GM18873 (cell line): Measurements from ENCODE around the gene ABHD3.
"Not testable (repeated sequence)": the region's sequence is repeated elsewhere in the genome, so short reads cannot be mapped to it uniquely, and the experiment has no call there.

ENCODE experiments used
- ATAC-seq: cut with Tn5 transposase; IDR thresholded peaks from one replicate; pipeline ENCODE4 v1.9.1; 2021; ENCODE audit warnings: mild to moderate bottlenecking, moderate library complexity, moderate number of reproducible peaks; ENCODE audit not compliant: unreplicated experiment, low FRiP score

ABHD3 gene

DNA sequence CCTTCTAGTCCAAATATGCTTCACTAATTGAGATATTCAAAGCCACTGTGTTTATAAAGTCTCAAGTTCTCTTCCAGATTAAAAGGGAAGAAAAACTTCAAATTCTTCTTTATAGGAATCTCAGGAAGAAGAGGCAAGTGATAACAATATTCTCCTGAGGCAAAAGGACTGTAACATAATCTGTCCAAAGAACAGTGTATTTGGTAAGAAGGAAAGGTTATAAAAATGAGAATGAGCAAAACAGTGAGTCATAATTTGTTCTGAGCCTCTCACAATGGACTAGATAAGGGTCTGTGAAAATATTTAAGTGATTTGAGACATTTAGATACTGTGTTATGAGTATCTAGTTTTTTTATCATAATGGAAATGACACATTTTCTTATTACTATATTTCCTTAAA is 48.2 kb downstream of the ABHD3 start:
- ATAC-seq = no peak

DNA sequence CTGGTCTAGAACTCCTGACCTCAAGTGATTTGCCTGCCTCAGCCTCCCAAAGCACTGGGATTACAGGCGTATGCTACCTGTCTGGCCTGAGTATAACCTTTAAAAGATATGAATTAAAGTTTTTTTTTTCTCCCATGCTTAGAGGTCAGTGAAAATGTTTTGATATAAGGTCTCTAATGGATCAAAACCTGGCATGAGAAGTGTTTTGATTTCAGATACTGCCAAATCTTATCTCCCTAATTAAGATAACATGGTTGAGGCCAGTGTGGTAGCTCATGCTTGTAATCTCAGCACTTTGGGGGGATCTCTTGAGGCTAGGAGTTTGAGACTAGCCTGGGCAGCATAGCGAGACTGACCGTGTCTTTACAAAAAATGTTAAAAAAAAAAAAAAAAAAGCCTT is 51.2 kb downstream of the ABHD3 start:
- no peak for ATAC-seq

DNA sequence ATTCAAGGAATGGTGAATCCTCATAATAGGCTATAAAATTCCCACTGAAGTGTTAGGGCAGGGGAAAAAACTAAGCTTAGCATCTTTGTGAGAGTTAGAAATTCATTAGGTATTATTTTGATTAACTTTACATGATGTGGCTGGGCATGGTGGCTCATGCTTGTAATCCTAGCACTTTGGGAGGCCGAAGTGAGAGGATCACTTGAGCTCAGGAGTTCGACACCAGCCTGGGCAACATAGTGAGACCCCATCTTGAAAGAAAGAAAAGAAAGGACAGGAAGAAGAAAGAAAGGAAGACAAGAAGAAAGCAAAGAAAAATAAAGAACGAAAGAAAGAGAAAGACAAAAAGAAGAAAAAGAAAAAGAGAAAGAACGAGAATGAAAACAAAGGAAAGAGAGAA is 52.5 kb downstream of the ABHD3 start:
- ATAC-seq = no peak

DNA sequence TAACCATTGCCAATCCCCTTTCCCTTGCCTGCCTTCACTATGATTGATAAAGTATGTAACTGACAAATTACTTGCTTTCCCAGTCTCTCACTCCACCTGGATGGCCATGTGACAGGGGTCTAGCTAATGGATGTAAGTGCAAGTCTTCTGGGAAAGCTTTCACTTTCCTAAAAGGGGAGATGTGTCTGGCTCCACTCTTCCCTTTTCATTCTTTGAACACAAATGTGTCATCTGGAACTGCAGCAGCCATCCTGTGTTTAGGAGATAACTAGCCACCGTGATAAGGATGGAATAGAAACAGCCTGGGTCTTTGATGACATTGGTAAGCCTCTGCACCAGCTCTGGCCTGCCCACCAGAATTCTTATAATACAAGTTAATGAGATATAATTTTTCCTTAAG is 54.3 kb downstream of the ABHD3 start:
- ATAC-seq = no peak

DNA sequence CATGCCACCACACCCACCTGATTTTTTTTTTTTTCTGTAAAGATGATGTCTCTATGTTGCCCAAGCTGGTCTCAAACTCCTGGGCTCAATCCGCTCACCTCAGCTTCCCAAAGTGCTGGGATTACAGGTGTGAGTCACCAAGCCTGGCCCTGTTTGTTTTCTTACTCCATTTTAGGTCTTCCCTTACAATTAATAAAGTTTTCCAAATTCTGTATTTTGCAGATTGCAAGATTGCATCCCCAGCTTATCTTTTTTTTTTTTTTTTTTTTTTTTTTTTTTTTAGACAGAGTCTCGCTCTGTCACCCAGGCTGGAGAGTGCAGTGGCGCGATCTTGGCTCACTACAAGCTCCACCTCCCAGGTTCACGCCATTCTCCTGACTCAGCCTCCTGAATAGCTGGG is 64.2 kb downstream of the ABHD3 start:
- ATAC-seq = not testable (repeated sequence)

DNA sequence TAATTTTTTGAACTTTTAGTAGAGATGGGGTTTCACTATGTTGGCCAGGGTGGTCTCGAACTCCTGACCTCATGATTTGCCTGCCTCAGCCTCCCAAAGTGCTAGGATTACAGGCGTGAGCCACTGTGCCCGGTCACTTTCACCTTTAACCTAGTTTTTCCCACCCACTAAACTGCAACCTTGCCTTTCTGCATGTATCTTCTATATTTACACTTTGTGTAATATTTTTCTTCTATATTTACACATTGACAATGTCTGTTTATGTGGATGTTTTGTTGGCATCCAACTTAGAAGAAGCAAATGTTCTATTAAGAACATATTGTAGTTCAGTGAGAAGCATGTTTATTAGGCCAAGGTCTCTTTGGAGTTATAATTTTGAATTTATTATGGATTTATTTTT is 65.8 kb downstream of the ABHD3 start:
- no peak for ATAC-seq

DNA sequence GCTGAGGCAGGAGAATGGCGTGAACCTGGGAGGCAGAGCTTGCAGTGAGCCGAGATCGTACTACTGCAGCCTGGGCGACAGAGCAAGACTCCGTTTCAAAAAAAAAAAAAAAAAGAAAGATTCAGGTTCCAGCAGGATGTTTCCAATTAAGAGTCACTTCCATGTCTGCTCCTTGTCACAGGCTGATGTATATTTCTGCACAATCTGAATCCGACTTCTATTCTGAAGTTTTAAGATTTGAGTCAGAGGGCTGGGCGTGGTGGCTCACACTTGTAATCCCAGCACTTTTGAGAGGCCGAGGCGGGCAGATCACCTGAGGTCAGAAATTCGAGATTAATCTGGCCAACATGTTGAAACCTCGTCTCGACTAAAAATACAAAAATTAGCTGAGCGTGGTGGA is 67.8 kb downstream of the ABHD3 start:
- ATAC-seq = no peak

DNA sequence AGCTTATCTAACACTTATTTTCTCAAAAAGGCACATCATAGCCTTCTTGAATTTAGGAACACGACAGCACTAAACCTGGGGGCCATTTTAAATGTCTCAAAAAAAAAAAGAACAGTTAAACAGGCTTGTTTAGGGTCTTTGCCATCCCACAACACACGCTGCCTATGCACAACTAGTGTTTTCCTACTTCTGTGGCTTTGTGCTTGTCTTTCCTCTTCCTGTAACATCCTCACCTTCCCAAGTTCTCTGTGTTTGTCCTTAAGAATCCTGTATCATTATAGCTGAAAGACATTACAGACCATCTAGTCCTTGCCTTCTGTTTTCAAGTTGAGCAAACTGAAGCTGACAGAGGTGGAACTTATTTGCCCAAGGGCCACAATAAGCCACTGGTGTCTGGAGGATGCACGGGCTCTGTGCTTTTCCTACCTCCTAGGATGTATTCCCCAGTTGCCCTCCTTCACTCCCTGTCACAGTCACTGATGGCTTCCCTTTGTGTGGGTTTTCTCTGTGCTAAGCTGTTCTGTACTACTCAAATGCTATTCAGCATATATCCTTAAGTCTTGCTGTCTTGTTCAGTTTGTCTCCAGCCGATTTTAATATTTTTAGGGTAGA is 69.9 kb downstream of the ABHD3 start:
- no peak for ATAC-seq

DNA sequence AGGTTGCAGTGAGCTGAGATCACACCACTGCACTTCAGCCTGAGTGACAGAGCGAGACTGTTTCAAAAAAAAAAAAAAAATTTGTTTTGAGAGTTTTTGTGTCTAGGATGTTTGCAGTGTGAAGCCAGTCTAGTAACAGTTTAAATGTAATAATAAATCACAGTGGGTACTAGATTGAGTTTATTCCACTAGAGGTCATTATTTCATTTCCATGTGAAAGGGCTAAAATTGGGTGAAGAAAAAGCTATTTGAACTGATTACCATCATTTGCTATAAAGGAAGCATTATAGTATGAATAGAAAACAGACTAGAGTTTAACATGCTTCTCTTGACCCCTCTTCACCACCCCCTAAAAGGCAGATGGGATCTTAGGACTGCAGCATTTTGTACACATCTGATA is 72.2 kb downstream of the ABHD3 start:
- ATAC-seq = no peak

DNA sequence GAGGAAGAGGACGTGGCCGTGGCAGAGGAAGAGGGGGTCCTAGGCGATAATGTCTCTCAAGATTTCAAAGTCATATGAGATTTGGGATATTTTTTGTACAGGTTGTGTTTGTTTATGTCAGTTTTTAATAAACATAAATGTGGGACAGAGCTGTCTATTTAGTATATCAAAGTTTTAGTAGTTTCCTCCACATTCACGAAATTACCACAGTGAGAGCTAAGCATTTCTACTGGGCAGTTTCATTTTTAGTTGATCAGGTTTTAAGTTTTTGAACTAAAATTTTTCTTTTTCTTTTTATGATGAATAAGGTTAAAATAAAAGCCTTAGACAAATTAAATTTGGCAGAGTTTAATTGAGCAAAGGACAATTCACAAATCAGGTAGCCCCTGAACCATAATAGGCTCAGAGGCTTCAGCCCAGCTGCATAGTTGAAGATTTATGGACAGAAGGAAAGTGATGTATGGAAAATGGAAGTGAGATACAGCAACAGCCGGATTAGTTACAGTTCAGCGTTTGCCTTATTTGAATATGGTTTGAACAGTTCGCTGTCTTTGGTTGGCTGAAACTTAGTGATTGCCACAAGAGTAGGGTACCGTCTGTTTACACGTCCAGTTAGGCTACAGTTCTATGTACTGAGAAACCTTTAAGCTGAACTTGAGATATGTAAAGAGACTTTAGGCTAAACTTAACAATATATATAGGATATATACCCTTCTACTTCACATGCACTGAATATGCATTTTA is 75.3 kb downstream of the ABHD3 start:
- ATAC-seq = peak; percentile 93

DNA sequence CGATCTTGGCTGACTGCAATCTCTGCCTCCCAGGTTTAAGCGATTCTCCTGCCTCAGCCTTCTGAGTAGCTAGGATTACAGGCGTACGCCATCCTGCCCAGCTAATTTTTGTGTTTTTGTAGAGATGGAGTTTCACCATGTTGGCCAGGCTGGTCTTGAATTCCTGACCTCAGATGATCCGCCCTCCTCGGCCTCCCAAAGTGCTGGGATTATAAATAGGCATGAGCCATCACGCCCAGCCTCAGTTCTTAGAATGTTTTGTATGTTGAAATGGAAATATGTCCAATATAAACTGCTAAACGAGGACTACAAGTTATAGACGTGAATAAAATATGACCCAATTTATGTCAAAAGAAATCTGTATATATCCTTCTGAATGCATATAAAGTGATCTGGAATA is 82.9 kb downstream of the ABHD3 start:
- not testable (repeated sequence) for ATAC-seq

DNA sequence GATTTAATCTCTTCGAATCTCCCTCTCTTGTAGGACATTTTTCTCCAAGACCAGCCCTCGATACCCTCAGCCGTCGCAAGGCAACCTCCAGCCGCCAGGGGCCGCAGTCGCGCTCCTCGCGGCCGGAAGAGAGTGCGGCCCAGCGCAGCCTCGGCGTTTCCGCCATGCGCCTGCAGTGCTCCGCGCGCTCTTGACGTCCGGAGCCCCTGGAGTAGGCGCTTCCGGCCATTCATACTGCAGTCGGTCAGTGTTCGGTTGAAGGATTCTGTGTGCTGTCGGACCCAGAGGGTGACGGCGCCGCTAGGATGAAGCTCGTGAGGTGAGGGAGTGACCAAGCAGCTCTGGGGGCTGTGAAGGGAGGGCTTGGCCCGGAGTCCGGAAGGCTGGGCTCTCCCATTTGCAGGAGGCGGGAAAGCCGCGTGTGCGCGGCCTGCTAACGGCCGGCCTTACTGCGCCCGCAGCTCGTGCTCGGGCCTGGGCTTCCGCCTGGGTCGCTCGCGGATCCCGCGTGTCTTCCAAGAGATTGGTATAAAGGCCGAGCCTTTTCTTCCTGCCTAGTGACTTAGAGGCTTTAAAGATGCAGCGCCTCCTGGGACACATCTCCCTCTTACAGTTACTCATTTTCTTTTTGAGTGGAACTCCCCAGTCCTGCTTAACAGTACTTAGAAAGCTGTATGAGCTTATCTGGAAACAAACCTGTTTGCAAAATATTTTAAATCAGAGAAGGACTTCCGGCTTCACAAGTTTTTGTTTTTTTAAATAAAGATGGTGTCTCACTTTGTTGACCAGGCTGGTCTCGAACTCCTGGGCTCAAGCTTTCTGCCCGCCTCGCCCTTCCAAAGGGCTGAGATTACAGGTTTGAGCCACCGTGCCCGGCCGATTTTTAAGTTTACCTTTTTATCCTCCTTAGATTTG is 92.2 kb downstream of the ABHD3 start, which contains the start of gene SNRPD1:
Gene SNRPD1, plus strand, starts transcription at position 190 of the 915 bp plus-strand sequence. Its CDS starts 116 bp downstream, at position 306.
- peak; percentile 89 for ATAC-seq

DNA sequence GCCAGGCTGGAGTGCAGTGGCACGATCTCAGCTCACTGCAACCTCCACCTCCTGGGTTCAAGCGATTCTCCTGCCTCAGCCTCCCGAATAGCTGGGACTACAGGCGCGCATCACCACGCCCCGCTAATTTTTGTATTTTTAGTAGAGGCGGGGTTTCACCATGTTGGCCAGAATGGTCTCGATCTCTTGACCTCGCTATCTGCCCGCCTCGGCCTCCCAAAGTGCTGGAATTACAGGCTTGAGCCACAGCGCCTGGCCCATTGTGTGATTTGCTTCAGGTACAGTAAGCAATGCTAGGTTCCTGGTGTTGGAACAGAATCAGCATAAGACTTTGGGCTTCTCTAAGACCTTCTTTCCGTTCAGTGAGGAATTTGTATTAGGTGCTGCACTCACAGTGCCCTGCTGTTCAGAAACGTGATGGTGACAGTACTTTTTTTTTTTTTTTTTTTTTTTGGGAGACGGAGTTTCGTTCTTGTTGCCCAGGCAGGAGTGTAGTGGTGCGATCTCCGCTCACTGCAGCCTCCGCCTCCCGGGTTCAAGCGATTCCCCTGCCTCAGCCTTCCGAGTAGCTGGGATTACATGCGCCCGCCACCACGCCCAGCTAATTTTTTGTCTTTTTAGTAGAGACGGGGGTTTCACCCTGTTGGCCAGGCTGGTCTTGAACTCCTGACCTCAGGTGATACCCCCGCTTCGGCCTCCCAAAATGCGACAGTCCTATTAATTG is 93.0 kb downstream of the ABHD3 start:
- ATAC-seq = peak; percentile 2

DNA sequence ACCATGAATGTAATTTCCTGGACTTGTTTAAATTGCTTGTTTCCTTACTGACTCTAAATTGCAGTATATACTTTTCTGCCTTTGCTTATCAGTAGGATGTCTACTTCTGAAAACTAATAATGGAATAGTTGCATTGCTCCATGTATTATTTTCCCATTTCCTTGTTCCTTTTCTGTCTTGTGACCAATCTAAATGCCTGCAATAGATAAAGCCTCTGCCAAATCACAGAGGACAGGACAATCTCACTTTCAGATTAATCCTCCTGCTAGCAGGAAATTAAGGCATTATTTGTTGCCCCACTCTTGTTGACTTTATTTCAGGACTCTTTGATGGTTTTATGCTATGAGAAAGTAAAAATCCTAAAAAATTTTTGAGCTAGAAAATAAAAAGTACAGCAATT is 99.4 kb downstream of the ABHD3 start:
- no peak for ATAC-seq

DNA sequence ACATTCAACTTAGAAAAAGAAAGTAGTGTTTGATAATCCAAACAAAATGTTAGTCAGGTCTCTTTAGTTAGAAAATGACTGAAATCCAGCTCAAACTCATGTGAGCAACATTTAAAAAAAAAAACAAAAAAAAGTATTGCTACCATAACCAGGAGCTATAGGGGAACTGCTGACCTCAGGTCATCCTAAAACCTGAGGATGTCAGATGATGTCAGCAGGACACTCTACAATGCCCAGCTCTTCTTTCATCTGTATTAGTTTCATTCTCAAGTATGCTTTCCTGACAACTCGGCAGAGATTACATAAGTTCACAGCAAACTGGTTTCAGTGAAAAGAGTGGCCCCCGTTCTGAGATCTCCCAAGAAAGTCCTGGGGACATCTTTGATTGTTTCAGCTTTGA is 99.9 kb downstream of the ABHD3 start:
- ATAC-seq = no peak

DNA sequence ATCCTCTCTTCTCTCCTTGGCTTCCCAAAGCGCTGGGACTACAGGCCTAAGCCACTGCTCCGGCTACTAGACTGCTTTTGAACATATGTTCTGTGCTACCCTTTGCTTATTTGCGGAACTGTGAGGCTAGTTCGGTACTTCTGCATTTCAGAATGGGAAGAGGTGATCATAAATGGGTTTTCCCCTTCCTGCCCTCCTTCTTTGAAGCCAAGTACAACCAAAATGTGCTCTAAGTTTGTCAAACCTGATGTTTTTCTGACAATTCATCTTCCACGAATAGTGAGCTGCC is 102.3 kb downstream of the ABHD3 start:
- no peak for ATAC-seq
